ENCODE measurements around the gene OTOG. TPM values are rescaled to one million over a fixed set of nuclear protein-coding genes. Genes with fewer than 3 reads are reported as not detected.

Gene OTOG
- total and polyA plus RNA-seq, 2 of the 8 experiments (the other 6 are each of a cell fraction or from before 2014, with no cell fraction given): 0.41 to 1.5 TPM

- POLR2A ChIA-PET (ENCODE audit: partially characterized antibody): no interaction called here
- no peak for DNase-seq (ENCODE audit: low read depth in 1 of 2, low spot score in 2 of 2)
Measured at GRCh38 chr11:17601256-17601671, 54.2 kb downstream of the OTOG start.

More at GRCh38 chr11:17601256-17601671, 54.2 kb downstream of the OTOG start:
- no peak overlapping the region for H3K23ac ChIP-seq (ENCODE audit: insufficient read length)
- H3K4me3 ChIP-seq (ENCODE audit: extremely low read depth in 1 of 4, insufficient read depth in 2 of 4, low read depth in 3 of 4, low read length in 4 of 4): no peak overlapping the region
- H3K9ac ChIP-seq (replicated peaks in 1 of 4; ENCODE audit: extremely low read depth in 1 of 4, low read depth in 3 of 4, low read length in 3 of 4): no peak overlapping the region
- no peak overlapping the region for H4K91ac ChIP-seq (replicated peaks; ENCODE audit: insufficient read length, low read length)
- no peak overlapping the region for H2BK15ac ChIP-seq (ENCODE audit: low read length)
- peaks cover 0 to 10% (median 4%) of the 10 kb centered on the region in 4 experiments; a peak in 2 of 7 replicates for H3K27me3 ChIP-seq (replicated peaks in 1 of 4; ENCODE audit: control insufficient read depth in 3 of 4, extremely low read depth in 1 of 4, insufficient read depth in 3 of 4, low read length in 3 of 4)
- peak overlapping the region; percentile 8 to 17; a peak in 2 of 4 replicates for H3K4me2 ChIP-seq (ENCODE audit: insufficient read depth in 1 of 2, low read depth in 2 of 2, low read length in 2 of 2)
- no peak overlapping the region for H2AK5ac ChIP-seq (ENCODE audit: low read depth, low read length)
- H2BK12ac ChIP-seq (ENCODE audit: low read depth, low read length): no peak overlapping the region
- H3K79me2 ChIP-seq (ENCODE audit: control insufficient read depth in 1 of 2, insufficient read depth in 2 of 2, low read length in 2 of 2): no peaks in the 10 kb centered on the region
- TF ChIP-seq, protein P1, sequence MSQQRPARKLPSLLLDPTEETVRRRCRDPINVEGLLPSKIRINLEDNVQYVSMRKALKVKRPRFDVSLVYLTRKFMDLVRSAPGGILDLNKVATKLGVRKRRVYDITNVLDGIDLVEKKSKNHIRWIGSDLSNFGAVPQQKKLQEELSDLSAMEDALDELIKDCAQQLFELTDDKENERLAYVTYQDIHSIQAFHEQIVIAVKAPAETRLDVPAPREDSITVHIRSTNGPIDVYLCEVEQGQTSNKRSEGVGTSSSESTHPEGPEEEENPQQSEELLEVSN (IDR thresholded peaks at IDR 0.05): no peak
- TF ChIP-seq RAD21 (IDR thresholded peaks at IDR 0.05 in 1 of 2, conservative IDR thresholded peaks at IDR 0.05 in 1 of 2; ENCODE audit: low read depth in 2 of 2, low read length in 2 of 2): peak in 1 of 2 experiments; percentile 5; a peak in 1 of 4 replicates
- no peak for TF ChIP-seq BCL11A (IDR thresholded peaks at IDR 0.05; ENCODE audit: low read depth in 2 of 2, low read length in 2 of 2)
- peak in 1 of 3 experiments; percentile 26; a peak in 2 of 4 replicates for TF ChIP-seq CTCF (IDR thresholded peaks at IDR 0.05; ENCODE audit: control extremely low read depth in 1 of 3, insufficient read depth in 1 of 3, low read depth in 1 of 3, low read length in 3 of 3)
- no peak overlapping the region for H4K5ac ChIP-seq (ENCODE audit: insufficient read length, low read depth, low read length)
- H3K27ac ChIP-seq (ENCODE audit: low read depth, low read length): no peak overlapping the region
- H2BK5ac ChIP-seq (ENCODE audit: low read depth, low read length): no peak overlapping the region
- 0 out of 2 replicates have a peak overlapping the region, but pooled peaks have one; percentile 30 for H2AFZ ChIP-seq (ENCODE audit: low read length)
- H3K56ac ChIP-seq (replicated peaks; ENCODE audit: insufficient read length, low read depth, low read length): no peak overlapping the region
- no peak overlapping the region for H2BK20ac ChIP-seq (ENCODE audit: low read length)
- H3K79me1 ChIP-seq (ENCODE audit: low read depth, low read length): no peaks in the 10 kb centered on the region
- no peak overlapping the region for H2BK120ac ChIP-seq (replicated peaks; ENCODE audit: low read depth, low read length)
- no peaks in the 10 kb centered on the region; the same call in 1 of the 2 replicates for H3K23me2 ChIP-seq (ENCODE audit: low read depth, low read length)
- H4K20me1 ChIP-seq (replicated peaks in 1 of 2; ENCODE audit: control insufficient read depth in 1 of 2, insufficient read depth in 2 of 2, low read length in 2 of 2): peaks cover 0 to 2% of the 10 kb centered on the region in 2 experiments
- peaks cover 0 to 4% (median 2%) of the 10 kb centered on the region in 4 experiments; a peak in 3 of 7 replicates for H3K4me1 ChIP-seq (replicated peaks in 1 of 4; ENCODE audit: control insufficient read depth in 3 of 4, insufficient read depth in 4 of 4, low read length in 3 of 4)
- WGBS, 2 experiments (ENCODE audit: extremely low coverage in 1 of 2, insufficient coverage in 1 of 2, insufficient read length in 1 of 2, insufficient replicate concordance in 2 of 2, low coverage in 1 of 2, low lambda C conversion rate in 2 of 2, missing lambda C conversion rate in 1 of 2): 54% methylated on average over 6 of the region's 7 CpGs; no CpG with 5 or more reads in 1 of the 2 experiments
- H3K18ac ChIP-seq (ENCODE audit: extremely low read depth, low read length): no peak overlapping the region
- H3K36me3 ChIP-seq (ENCODE audit: control insufficient read depth in 2 of 4, insufficient read depth in 4 of 4, low read length in 3 of 4): no peaks in the 10 kb centered on the region
- no peak overlapping the region for H3K14ac ChIP-seq (ENCODE audit: insufficient read length)
- no peak overlapping the region for H4K8ac ChIP-seq (ENCODE audit: extremely low read depth, insufficient read depth, low read length)
- CTCF ChIA-PET (ENCODE audit: partially characterized antibody): interaction anchor here (0.6 to 12.8 kb wide), 19 partner anchors 8 to 699 kb away, joined by 3 to 165 read pairs (median 4); partner anchors contain the start of genes KCNC1 and MYOD1
- no peaks in the 10 kb centered on the region for H3K9me3 ChIP-seq (ENCODE audit: insufficient read depth in 2 of 2, low read depth in 1 of 2, low read length in 1 of 2)
- H3K4ac ChIP-seq (replicated peaks; ENCODE audit: insufficient read length, low read depth, low read length): no peak overlapping the region
- no peak for FAIRE-seq
